H1 (cell line): ENCODE measurements around the gene RCE1. TPM values are rescaled to one million over a fixed set of nuclear protein-coding genes. Genes with fewer than 3 reads are reported as not detected.

Experiments used
- CTCF ChIA-PET: fragments of 300-600 bp; sonication (Branson Sonifier 250); formaldehyde crosslinking; loops from one replicate; lab custom pipeline; 2021; ENCODE audit not compliant: partially characterized antibody; lab: Charles Lee
- POLR2A ChIA-PET: fragments of 300-600 bp; sonication (Branson Sonifier 250); formaldehyde crosslinking; loops from one replicate; lab custom pipeline; 2021; ENCODE audit warnings: inconsistent platforms; ENCODE audit not compliant: partially characterized antibody; lab: Charles Lee
- DNase-seq, 2 experiments: peaks; one replicate each; pipeline versions ENCODE4 v3.0.0 to v3.0.0-alpha.2; 2010 to 2022; ENCODE audit warnings: low spot score in 2 of 2, low read depth in 1 of 2, mixed read lengths in 1 of 2
- FAIRE-seq: peaks from 2 replicates; lab custom pipeline; 2011; peaks lifted over from hg19 to GRCh38; lab: Jason Lieb, UNC
- H2AFZ ChIP-seq: 2 replicates; pipeline ENCODE4 v1.8.1; 2012; ENCODE audit warnings: low read length, inconsistent platforms
- H2AK5ac ChIP-seq: 2 replicates; pipeline ENCODE4 v1.6.1; 2013; ENCODE audit warnings: low read depth, low read length
- H2BK120ac ChIP-seq: replicated peaks from 2 replicates; pipeline ENCODE3; 2013; ENCODE audit warnings: low read depth, low read length, inconsistent platforms
- H2BK12ac ChIP-seq: 2 replicates; pipeline ENCODE4 v1.6.1; 2013; ENCODE audit warnings: low read depth, low read length
- H2BK15ac ChIP-seq: 2 replicates; pipeline ENCODE4 v1.6.1; 2013; ENCODE audit warnings: low read length
- H2BK20ac ChIP-seq: 2 replicates; pipeline ENCODE4 v1.6.1; 2013; ENCODE audit warnings: low read length
- H2BK5ac ChIP-seq: 2 replicates; pipeline ENCODE4 v1.6.1; 2013; ENCODE audit warnings: low read depth, low read length
- H3K14ac ChIP-seq: 2 replicates; pipeline ENCODE4 v1.6.1; 2013; ENCODE audit warnings: inconsistent platforms; ENCODE audit not compliant: insufficient read length
- H3K18ac ChIP-seq: 2 replicates; pipeline ENCODE4 v1.6.1; 2013; ENCODE audit warnings: low read length; ENCODE audit errors: extremely low read depth
- H3K23ac ChIP-seq: 2 replicates; pipeline ENCODE4 v1.6.1; 2013; ENCODE audit warnings: inconsistent platforms; ENCODE audit not compliant: insufficient read length
- H3K23me2 ChIP-seq: 2 replicates; pipeline ENCODE4 v1.6.1; 2013; ENCODE audit warnings: low read depth, low read length
- H3K27ac ChIP-seq: 2 replicates; pipeline ENCODE4 v1.6.1; 2011; ENCODE audit warnings: low read depth, low read length, inconsistent platforms
- H3K27me3 ChIP-seq, 4 experiments: replicated peaks in 1 of 4; 1 replicate in 1 of 4; 2 replicates in 3 of 4; pipeline versions ENCODE4 v1.6.1 to v1.8.1; 2011 to 2013; ENCODE audit warnings: low read length in 3 of 4, mild to moderate bottlenecking in 3 of 4, inconsistent platforms in 2 of 4, mixed read lengths in 2 of 4, moderate library complexity in 1 of 4; ENCODE audit not compliant: control insufficient read depth in 3 of 4, insufficient read depth in 3 of 4; ENCODE audit errors: extremely low read depth in 1 of 4
- H3K36me3 ChIP-seq, 4 experiments: 2 replicates each; pipeline versions ENCODE4 v1.6.1 to v1.8.1; 2011 to 2013; ENCODE audit warnings: mild to moderate bottlenecking in 4 of 4, low read length in 3 of 4, moderate library complexity in 2 of 4, control low read depth in 1 of 4, inconsistent platforms in 1 of 4; ENCODE audit not compliant: insufficient read depth in 4 of 4, control insufficient read depth in 2 of 4
- H3K4ac ChIP-seq: replicated peaks from 2 replicates; pipeline ENCODE3; 2013; ENCODE audit warnings: low read length, low read depth, mixed read lengths, inconsistent platforms; ENCODE audit not compliant: insufficient read length
- H3K4me1 ChIP-seq, 4 experiments: replicated peaks in 1 of 4; 1 replicate in 1 of 4; 2 replicates in 3 of 4; pipeline versions ENCODE4 v1.6.1 to v1.8.1; 2011 to 2013; ENCODE audit warnings: low read length in 3 of 4, inconsistent platforms in 2 of 4, mixed read lengths in 1 of 4; ENCODE audit not compliant: insufficient read depth in 4 of 4, control insufficient read depth in 3 of 4
- H3K4me2 ChIP-seq, 2 experiments: 2 replicates each; pipeline versions ENCODE4 v1.6.1 to v1.8.1; 2011 to 2013; ENCODE audit warnings: low read depth in 2 of 2, low read length in 2 of 2, control low read depth in 1 of 2, inconsistent platforms in 1 of 2, mild to moderate bottlenecking in 1 of 2; ENCODE audit not compliant: insufficient read depth in 1 of 2
- H3K4me3 ChIP-seq, 4 experiments: fragments of 200-600, 300-600 bp in 1 of 4; sonication (generic), shearing (Covaris generic), sonication (Bioruptor Twin) in 1 of 4; 2 replicates each; pipeline versions ENCODE4 v1.5.1 to v1.8.1; 2011 to 2016; ENCODE audit warnings: low read length in 4 of 4, low read depth in 3 of 4, control low read depth in 2 of 4, inconsistent platforms in 2 of 4, mild to moderate bottlenecking in 2 of 4, mixed read lengths in 1 of 4, moderate library complexity in 1 of 4; ENCODE audit not compliant: insufficient read depth in 2 of 4; ENCODE audit errors: extremely low read depth in 1 of 4
- H3K56ac ChIP-seq: replicated peaks from 2 replicates; pipeline ENCODE3; 2013; ENCODE audit warnings: low read depth, mild to moderate bottlenecking, mixed read lengths, low read length, inconsistent platforms; ENCODE audit not compliant: insufficient read length
- H3K79me1 ChIP-seq: 2 replicates; pipeline ENCODE4 v1.6.1; 2013; ENCODE audit warnings: low read depth, low read length, control low read depth
- H3K79me2 ChIP-seq, 2 experiments: 2 replicates each; pipeline versions ENCODE4 v1.6.1 to v1.8.1; 2012 to 2013; ENCODE audit warnings: low read length in 2 of 2, mild to moderate bottlenecking in 2 of 2, inconsistent platforms in 1 of 2; ENCODE audit not compliant: insufficient read depth in 2 of 2, control insufficient read depth in 1 of 2
- H3K9ac ChIP-seq, 4 experiments: replicated peaks in 1 of 4; 1 replicate in 1 of 4; 2 replicates in 3 of 4; pipeline versions ENCODE4 v1.6.1 to v1.8.1; 2011 to 2013; ENCODE audit warnings: low read depth in 3 of 4, low read length in 3 of 4, control low read depth in 2 of 4, mild to moderate bottlenecking in 2 of 4, moderate library complexity in 2 of 4, inconsistent platforms in 1 of 4; ENCODE audit errors: extremely low read depth in 1 of 4
- H3K9me3 ChIP-seq, 2 experiments: 2 replicates each; pipeline versions ENCODE4 v1.6.1 to v1.8.1; 2012 to 2013; ENCODE audit warnings: mild to moderate bottlenecking in 2 of 2, moderate library complexity in 2 of 2, control low read depth in 1 of 2, inconsistent platforms in 1 of 2, low read depth in 1 of 2, low read length in 1 of 2, mixed read lengths in 1 of 2; ENCODE audit not compliant: insufficient read depth in 2 of 2
- H4K20me1 ChIP-seq, 2 experiments: replicated peaks in 1 of 2; 2 replicates each; pipeline versions ENCODE3 to v1.8.1; 2011 to 2013; ENCODE audit warnings: inconsistent platforms in 2 of 2, low read length in 2 of 2, mild to moderate bottlenecking in 1 of 2; ENCODE audit not compliant: insufficient read depth in 2 of 2, control insufficient read depth in 1 of 2
- H4K5ac ChIP-seq: 2 replicates; pipeline ENCODE4 v1.6.1; 2013; ENCODE audit warnings: low read length, low read depth, mixed read lengths, inconsistent platforms; ENCODE audit not compliant: insufficient read length
- H4K8ac ChIP-seq: 2 replicates; pipeline ENCODE4 v1.8.0; 2013; ENCODE audit warnings: mild to moderate bottlenecking, moderate library complexity, low read length, inconsistent platforms; ENCODE audit not compliant: insufficient read depth; ENCODE audit errors: extremely low read depth
- H4K91ac ChIP-seq: replicated peaks from 2 replicates; pipeline ENCODE3; 2013; ENCODE audit warnings: low read length, mixed read lengths, inconsistent platforms; ENCODE audit not compliant: insufficient read length
- BCL11A ChIP-seq, 2 experiments: IDR thresholded peaks; one replicate each; pipeline ENCODE4 v1.6.1; 2011; ENCODE audit warnings: low read depth in 2 of 2, low read length in 2 of 2, mild to moderate bottlenecking in 2 of 2
- CBX5 ChIP-seq: fragments of 300-800, 300-1000 bp; sonication (generic); IDR thresholded peaks from 2 replicates; pipeline ENCODE4 v1.7.1; 2016; ENCODE audit warnings: antibody characterized with exemption, low read length, low read depth
- CBX8 ChIP-seq: fragments of 300-800, 300-1000 bp; sonication (generic); IDR thresholded peaks from 2 replicates; pipeline ENCODE4 v1.7.1; 2016; ENCODE audit warnings: low read depth, low read length, borderline replicate concordance
- CEBPB ChIP-seq: IDR thresholded peaks from 2 replicates; pipeline ENCODE4 v1.6.1; 2012; ENCODE audit warnings: low read depth, low read length
- FOSL1 ChIP-seq: IDR thresholded peaks from 2 replicates; pipeline ENCODE4 v1.6.1; 2011; ENCODE audit warnings: mild to moderate bottlenecking, low read depth, low read length, moderate library complexity; ENCODE audit not compliant: insufficient read depth
- HDAC2 ChIP-seq, 2 experiments: fragments of 300-600 bp in 1 of 2; sonication (generic) in 1 of 2; IDR thresholded peaks; 2 replicates each; pipeline ENCODE4 v1.6.1; 2011 to 2012; ENCODE audit warnings: low read depth in 2 of 2, low read length in 2 of 2, mild to moderate bottlenecking in 2 of 2, moderate library complexity in 2 of 2, borderline replicate concordance in 1 of 2, inconsistent platforms in 1 of 2
- KDM1A ChIP-seq: fragments of 200-600, 300-600 bp; sonication (generic); IDR thresholded peaks from 2 replicates; pipeline ENCODE4 v1.7.1; 2016; ENCODE audit warnings: mild to moderate bottlenecking, low read length, borderline replicate concordance
- KDM5A ChIP-seq: fragments of 200-600 bp; IDR thresholded peaks from 2 replicates; pipeline ENCODE4 v1.7.1; 2012; ENCODE audit warnings: mild to moderate bottlenecking, low read length, inconsistent platforms, mixed read lengths
- MAFK ChIP-seq: IDR thresholded peaks from 2 replicates; pipeline ENCODE4 v1.6.1; 2012; ENCODE audit warnings: low read depth, mild to moderate bottlenecking, improper control_type of control experiment, low read length
- POLR2A ChIP-seq, 2 experiments: IDR thresholded peaks; 1 replicate in 1 of 2; 2 replicates in 1 of 2; pipeline ENCODE4 v1.6.1; 2011; ENCODE audit warnings: low read depth in 2 of 2, low read length in 2 of 2, mild to moderate bottlenecking in 2 of 2; ENCODE audit errors: control extremely low read depth in 1 of 2
- POLR2AphosphoS5 ChIP-seq: IDR thresholded peaks from 2 replicates; pipeline ENCODE4 v1.6.1; 2011; ENCODE audit warnings: low read depth, low read length
- RBBP5 ChIP-seq: IDR thresholded peaks from 2 replicates; pipeline ENCODE4 v1.7.1; 2012; ENCODE audit warnings: low read depth, mild to moderate bottlenecking, inconsistent platforms, low read length, moderate library complexity, borderline replicate concordance
- RNF2 ChIP-seq: fragments of 200-900, 300-1000 bp; sonication (generic); IDR thresholded peaks from 2 replicates; pipeline ENCODE4 v1.7.1; 2016; ENCODE audit warnings: borderline replicate concordance, low read depth, mild to moderate bottlenecking, antibody characterized with exemption, low read length; ENCODE audit not compliant: poor library complexity, severe bottlenecking; ENCODE audit errors: missing control alignments
- SP2 ChIP-seq: IDR thresholded peaks from 2 replicates; pipeline ENCODE4 v1.6.1; 2012; ENCODE audit warnings: mild to moderate bottlenecking, low read length, inconsistent platforms
- WGBS, 2 experiments: shearing (Covaris generic) in 1 of 2; methylation state at CpG; one replicate each; pipeline versions ENCODE4 v1.1.6 to v1.1.7; 2013 to 2015; ENCODE audit warnings: low lambda C conversion rate in 2 of 2, mixed read lengths in 2 of 2, inconsistent platforms in 1 of 2, low coverage in 1 of 2, missing lambda C conversion rate in 1 of 2; ENCODE audit not compliant: insufficient replicate concordance in 2 of 2, insufficient coverage in 1 of 2, insufficient read length in 1 of 2; ENCODE audit errors: extremely low coverage in 1 of 2, missing lambda C conversion rate in 1 of 2; 5-methylcytosine and 5-hydroxymethylcytosine counted together
- polyA plus RNA-seq, 7 experiments: library from polyadenylated mRNA; depleted of rRNA in 3 of 7; stranded (reverse) in 5 of 7; unstranded in 2 of 7; fragments of >200 nt in 5 of 7; fragments of 200-250 nt in 2 of 7; gene quantifications; 1 replicate in 5 of 7; 2 replicates in 1 of 7; 4 replicates in 1 of 7; pipeline versions ENCODE4 v1.2.1 to v1.2.3, GENCODE V29; 2011 to 2013; ENCODE audit warnings: missing spikeins in 2 of 7, mixed read lengths in 2 of 7
- total RNA-seq: library from RNA; stranded (reverse); fragmentation: NEBNext Ultra II Directional; extraction: Animal tissue kit (Norgen Biotek cat#: 25700); gene quantifications from 2 replicates; pipeline ENCODE4 v1.2.1, GENCODE V29; 2021
- TF ChIP-seq, protein P1 (sequence below): IDR thresholded peaks from 2 replicates; pipeline ENCODE4 v1.6.1; 2012; ENCODE audit warnings: inconsistent platforms

The RCE1 gene
- total and polyA plus RNA-seq, 2 of the 8 experiments (the other 6 are each of a cell fraction or from before 2014, with no cell fraction given): 35.8 to 84.8 TPM

DNA sequence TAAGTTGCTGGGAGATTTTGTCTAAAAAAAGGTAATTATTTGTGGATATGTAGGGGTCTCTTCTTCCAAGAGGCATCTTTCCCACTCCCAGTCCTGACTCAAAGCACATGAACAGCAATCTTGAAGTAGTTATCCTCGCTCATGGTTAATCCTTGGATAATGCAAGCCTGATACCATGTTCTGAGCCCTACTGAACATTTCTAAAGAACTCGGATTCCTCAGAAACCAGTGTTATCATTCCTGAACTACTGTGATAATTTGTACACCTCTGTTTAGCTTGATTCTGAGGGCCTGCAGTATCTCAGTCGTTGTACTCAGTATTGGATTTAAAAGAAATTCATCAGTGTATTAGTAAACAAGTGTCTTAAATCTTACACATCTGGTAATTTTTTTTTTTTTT, 22.3 kb upstream of the RCE1 start:
- no peaks in the 10 kb centered on the region for H3K4me1 ChIP-seq
- no peaks in the 10 kb centered on the region for H3K79me2 ChIP-seq
- FAIRE-seq: no peak
- no peaks in the 10 kb centered on the region for H3K79me1 ChIP-seq
- H4K5ac ChIP-seq: no peak overlapping the region
- H3K23ac ChIP-seq: no peak overlapping the region
- no peak overlapping the region for H3K27ac ChIP-seq
- no peaks in the 10 kb centered on the region for H3K9me3 ChIP-seq
- no peak overlapping the region for H2BK15ac ChIP-seq
- ChIA-PET POLR2A (no interaction called here), CTCF (interaction anchor here (1.0 to 2.1 kb wide), 3 partner anchors 19 to 128 kb away, joined by 3 to 6 read pairs (median 5); no protein-coding TSS in a partner anchor)
- peaks cover 2 to 12% (median 3%) of the 10 kb centered on the region in 4 experiments; a peak in 3 of 8 replicates for H3K36me3 ChIP-seq
- H2AFZ ChIP-seq: no peak overlapping the region
- H3K4me2 ChIP-seq: no peak overlapping the region
- H2BK120ac ChIP-seq: no peak overlapping the region
- H3K56ac ChIP-seq: no peak overlapping the region
- no peak overlapping the region for H3K14ac ChIP-seq
- H2AK5ac ChIP-seq: no peak overlapping the region
- no peak overlapping the region for H3K4ac ChIP-seq
- H3K4me3 ChIP-seq: no peak overlapping the region
- WGBS, 2 experiments: 96% methylated on average over 3 of the region's 3 CpGs; no CpG with 5 or more reads in 1 of the 2 experiments
- no peak overlapping the region for H2BK20ac ChIP-seq
- H3K27me3 ChIP-seq: no peaks in the 10 kb centered on the region
- no peak overlapping the region for H2BK5ac ChIP-seq
- H3K18ac ChIP-seq: no peak overlapping the region
- DNase-seq: no peak
- no peak overlapping the region for H4K8ac ChIP-seq
- H4K91ac ChIP-seq: no peak overlapping the region
- H3K23me2 ChIP-seq: no peaks in the 10 kb centered on the region
- H4K20me1 ChIP-seq: no peaks in the 10 kb centered on the region
- H3K9ac ChIP-seq: no peak overlapping the region
- H2BK12ac ChIP-seq: no peak overlapping the region
- TF ChIP-seq, protein P1, sequence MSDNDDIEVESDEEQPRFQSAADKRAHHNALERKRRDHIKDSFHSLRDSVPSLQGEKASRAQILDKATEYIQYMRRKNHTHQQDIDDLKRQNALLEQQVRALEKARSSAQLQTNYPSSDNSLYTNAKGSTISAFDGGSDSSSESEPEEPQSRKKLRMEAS: no peak
- TF ChIP-seq MAFK (no peak), KDM5A (no peak), RBBP5 (no peak), FOSL1 (no peak), BCL11A (IDR thresholded peaks at IDR 0.05; ENCODE audit: low read depth in 2 of 2, low read length in 2 of 2) (no peak), POLR2A (IDR thresholded peaks at IDR 0.05; ENCODE audit: control extremely low read depth in 1 of 2, low read depth in 2 of 2, low read length in 2 of 2) (no peak), POLR2AphosphoS5 (no peak), KDM1A (no peak), HDAC2 (IDR thresholded peaks at IDR 0.05; ENCODE audit: borderline replicate concordance in 1 of 2, low read depth in 2 of 2, low read length in 2 of 2) (no peak), RNF2 (no peak), SP2 (no peak), CEBPB (no peak), CBX5 (no peak), CBX8 (no peak)
